Loucy (cell line): ENCODE measurements around the gene TMEM11.

Source experiments
- CTCF ChIP-seq: fragments of 200-600 bp; sonication (generic); conservative IDR thresholded peaks from 2 replicates; pipeline ENCODE4 v1.5.1; 2014; ENCODE audit warnings: mild to moderate bottlenecking, antibody characterized with exemption, low read length
- EZH2phosphoT487 ChIP-seq: fragments of 200-600 bp; IDR thresholded peaks from 2 replicates; pipeline ENCODE4 v1.6.1; 2018; ENCODE audit warnings: antibody characterized with exemption, mild to moderate bottlenecking, moderate library complexity, borderline replicate concordance

GRCh38 chr17:21241564-21241963, 27.6 kb upstream of the TMEM11 start:
- TF ChIP-seq CTCF (no peak), EZH2phosphoT487 (no peak)
